SH-SY5Y (cell line): ENCODE data around the gene C2orf15.
A peak's percentile ranks its signal among the peaks of the same experiment; 100 is the strongest.

Experiments used
- GATA2 ChIP-seq: IDR thresholded peaks from 2 replicates; pipeline ENCODE4 v1.6.1; 2011; ENCODE audit warnings: mild to moderate bottlenecking, low read depth, low read length
- GATA3 ChIP-seq: IDR thresholded peaks from 2 replicates; pipeline ENCODE4 v1.6.1; 2011; ENCODE audit warnings: low read depth, mild to moderate bottlenecking, low read length, moderate library complexity

The C2orf15 gene

GRCh38 chr2:99154643-99155536, 13.4 kb downstream of the C2orf15 start, which contains the start of the genes LIPT1 and TSGA10:
Gene LIPT1, plus strand, starts transcription at chr2:99154967. Its CDS starts 6,991 bp downstream, at chr2:99161958.
Gene TSGA10, minus strand, starts transcription at chr2:99154942. Its CDS starts 45,503 bp downstream, at chr2:99109439.
- no peak for TF ChIP-seq GATA3
- peak; percentile 12; the same call in 1 of the 2 replicates for TF ChIP-seq GATA2

DNA sequence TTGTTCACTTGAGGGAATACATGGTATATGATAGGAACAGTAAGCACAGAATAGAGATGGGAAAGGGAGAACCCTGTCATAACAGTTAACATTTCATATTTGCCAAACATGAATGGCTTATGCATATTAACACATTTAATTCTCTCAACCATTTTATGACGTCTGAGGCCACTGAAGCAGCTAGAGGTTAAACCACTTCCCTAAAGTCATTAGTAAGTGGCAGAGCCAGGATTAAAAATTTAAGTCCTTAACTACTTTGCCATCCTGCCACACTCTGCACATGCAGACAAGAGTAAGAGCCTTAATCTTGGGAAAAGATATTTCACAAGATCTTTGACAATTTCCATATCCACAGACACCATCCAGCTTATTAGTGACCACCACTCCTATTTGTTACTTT, 15.4 kb downstream of the C2orf15 start:
- TF ChIP-seq GATA3: no peak
- TF ChIP-seq GATA2: no peak

- no peak for TF ChIP-seq GATA3
- no peak for TF ChIP-seq GATA2
Measured at GRCh38 chr2:99158599-99158998, 17.1 kb downstream of the C2orf15 start.

DNA sequence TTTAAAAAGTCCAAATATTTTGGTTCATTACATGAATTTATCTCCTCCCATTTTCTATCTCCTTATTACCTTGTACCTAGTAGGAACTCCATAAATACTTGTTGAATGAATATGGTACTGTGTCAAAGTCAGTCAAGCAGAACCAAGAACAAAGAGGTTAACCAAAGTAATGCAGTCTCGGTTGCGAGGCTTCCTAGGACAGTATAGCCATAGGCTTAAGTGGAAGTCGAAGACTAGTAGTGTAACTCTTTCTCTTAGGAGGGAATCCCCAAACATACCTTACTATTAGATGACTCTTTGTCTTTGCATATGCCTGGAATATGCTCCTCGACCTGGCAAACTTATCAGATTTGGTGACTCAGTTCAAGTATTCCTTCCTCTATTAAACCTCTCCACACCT, 18.1 kb downstream of the C2orf15 start:
- TF ChIP-seq GATA3 (no peak), GATA2 (no peak)

DNA sequence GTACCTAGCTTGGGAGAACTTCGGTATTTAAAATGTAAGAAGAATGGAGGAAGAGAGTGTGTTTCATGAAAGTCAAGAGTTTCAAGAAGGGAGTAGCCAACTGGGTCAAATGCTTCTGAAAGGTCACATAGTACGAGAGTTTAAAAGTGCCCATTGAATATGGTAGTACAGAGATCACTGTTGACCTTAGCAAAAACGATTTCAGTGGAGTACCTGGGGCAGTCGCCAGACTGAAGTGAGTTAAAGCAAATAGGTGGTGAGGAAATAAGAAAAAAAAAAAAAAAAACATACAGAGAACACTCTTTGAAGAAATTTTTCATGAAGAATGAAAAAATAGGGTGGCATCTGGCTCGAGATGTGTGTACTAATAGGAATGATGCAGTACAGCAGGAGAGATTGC, 24.7 kb downstream of the C2orf15 start:
- TF ChIP-seq GATA2 (no peak), GATA3 (no peak)

GRCh38 chr2:99169534-99169933, 28.0 kb downstream of the C2orf15 start:
- no peak for TF ChIP-seq GATA2
- no peak for TF ChIP-seq GATA3

DNA sequence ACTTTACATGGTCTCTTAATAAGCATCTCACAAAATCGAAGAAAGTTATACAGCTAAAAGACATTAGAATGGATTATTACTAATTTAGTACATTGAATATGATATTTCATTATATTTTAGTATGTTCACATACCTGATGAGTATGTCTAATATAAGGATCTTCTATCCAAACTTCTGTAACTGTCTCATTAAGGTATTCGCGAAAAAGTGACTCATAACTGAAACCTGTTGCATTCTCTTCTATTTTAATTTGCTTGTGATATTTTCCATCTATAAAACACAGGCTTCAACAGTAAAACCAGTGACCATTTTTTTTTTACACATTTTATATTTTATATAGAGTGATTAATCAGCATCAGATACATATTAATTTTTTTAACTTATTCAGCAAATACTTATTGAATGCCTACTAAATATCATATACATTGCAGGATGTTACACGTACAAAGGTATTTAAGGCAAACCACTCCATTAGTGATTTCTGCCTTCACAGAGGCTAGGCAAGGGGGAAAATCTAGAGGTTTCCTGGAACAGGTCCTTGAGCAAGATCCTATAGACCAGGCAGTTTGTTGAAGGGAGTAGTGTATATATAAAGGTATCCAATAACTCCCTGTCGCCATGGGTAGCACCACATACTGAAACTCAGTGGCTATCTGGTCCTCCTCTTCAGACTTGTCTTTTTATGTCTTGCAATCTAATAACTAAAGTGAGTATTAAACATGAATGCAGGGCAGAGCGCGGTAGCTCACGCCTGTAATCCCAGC, 30.1 kb downstream of the C2orf15 start:
- TF ChIP-seq GATA3: no peak
- no peak for TF ChIP-seq GATA2

- TF ChIP-seq GATA2 (no peak), GATA3 (no peak)
Measured at GRCh38 chr2:99180755-99181623, 39.5 kb downstream of the C2orf15 start, which contains the start of the genes MITD1 and MRPL30. Gene MITD1, minus strand, starts transcription at chr2:99181058. Its CDS starts 77 bp downstream, at chr2:99180981. Gene MRPL30, plus strand, starts transcription at chr2:99181184. Its CDS starts 5,020 bp downstream, at chr2:99186204.

GRCh38 chr2:99181624-99182000, 40.1 kb downstream of the C2orf15 start:
- TF ChIP-seq GATA3 (no peak), GATA2 (no peak)

DNA sequence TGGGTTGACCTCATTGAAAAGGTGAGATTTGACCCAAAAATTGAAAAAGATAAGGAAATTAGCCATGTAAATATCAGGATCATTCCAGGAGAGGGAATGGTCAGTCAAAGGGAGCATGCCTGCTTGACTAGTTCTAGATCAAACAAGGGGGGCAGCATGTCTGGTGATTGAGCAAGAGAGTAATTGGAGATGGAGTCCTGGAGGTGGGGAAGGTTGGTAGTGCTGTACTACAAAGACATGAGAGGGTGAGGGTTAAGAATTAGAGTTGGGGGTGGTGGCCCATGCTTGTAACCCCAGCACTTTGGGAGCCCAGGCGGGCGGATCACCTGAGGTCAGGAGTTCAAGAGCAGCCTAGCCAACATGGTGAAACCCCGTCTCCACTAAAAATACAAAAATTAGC, 41.5 kb downstream of the C2orf15 start:
- no peak for TF ChIP-seq GATA3
- no peak for TF ChIP-seq GATA2

GRCh38 chr2:99184811-99185210, 43.3 kb downstream of the C2orf15 start:
- TF ChIP-seq GATA2 (no peak), GATA3 (no peak)

DNA sequence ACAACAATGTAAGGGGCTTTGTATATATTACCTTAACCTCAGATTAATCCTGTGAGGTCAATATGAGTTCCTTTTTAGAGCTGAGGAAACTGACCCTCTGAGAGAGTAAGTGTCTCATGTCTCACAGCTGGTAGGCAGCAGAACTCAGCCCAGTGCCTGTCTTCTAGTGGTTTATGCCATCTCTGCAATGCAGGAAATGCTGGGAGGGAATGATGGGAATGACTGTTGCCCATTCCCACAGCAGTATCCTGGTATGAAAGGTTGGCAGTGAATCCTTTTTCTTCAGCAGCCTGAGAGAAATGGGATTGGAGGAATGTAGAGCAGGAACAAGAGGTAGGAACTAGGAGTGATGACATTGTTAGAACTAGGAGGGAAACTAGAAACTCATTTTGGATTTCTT, 45.5 kb downstream of the C2orf15 start:
- TF ChIP-seq GATA3: no peak
- TF ChIP-seq GATA2: no peak

DNA sequence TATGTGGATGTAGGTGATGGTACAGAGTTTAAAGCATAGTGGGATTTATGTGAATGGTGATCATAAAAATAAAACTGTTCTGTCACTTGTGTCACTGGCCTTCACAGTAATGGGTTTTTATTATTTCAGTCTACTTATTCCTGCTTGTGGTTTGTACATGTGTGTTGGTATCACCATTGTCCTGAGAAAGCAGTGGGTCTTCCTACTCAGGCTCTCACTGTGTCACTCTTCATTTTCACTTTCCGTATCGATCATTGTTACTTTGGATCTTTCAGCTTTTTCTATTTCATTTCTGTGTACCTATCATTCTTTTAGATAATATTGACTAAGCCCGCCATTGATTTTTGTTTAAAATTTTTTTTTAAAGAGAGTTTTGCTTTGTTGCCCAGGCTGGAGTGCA, 46.9 kb downstream of the C2orf15 start:
- TF ChIP-seq GATA3 (no peak), GATA2 (no peak)

- TF ChIP-seq GATA2 (no peak), GATA3 (no peak)
Measured at GRCh38 chr2:99190548-99190947, 49.0 kb downstream of the C2orf15 start.
